CMK (cell line): ENCODE data around the gene GRIN2C.
"Not testable (repeated sequence)": the region's sequence is repeated elsewhere in the genome, so short reads cannot be mapped to it uniquely, and the experiment has no call there.

ENCODE experiments used
- DNase-seq: peaks from one replicate; pipeline ENCODE4 v3.0.0-alpha.2; 2010; ENCODE audit warnings: low read depth

The GRIN2C gene

GRCh38 chr17:74879308-74879707, 19.6 kb upstream of the GRIN2C start:
- DNase-seq = no peak

- DNase-seq = no peak
Measured at GRCh38 chr17:74878658-74879057, 19.0 kb upstream of the GRIN2C start.

- no peak for DNase-seq
Measured at GRCh38 chr17:74877592-74878548, 18.2 kb upstream of the GRIN2C start.

- DNase-seq = no peak
Measured at GRCh38 chr17:74875977-74876593, 16.4 kb upstream of the GRIN2C start.

GRCh38 chr17:74875155-74875976, 15.7 kb upstream of the GRIN2C start:
- no peak for DNase-seq

- DNase-seq = no peak
Measured at GRCh38 chr17:74874615-74875037, 14.9 kb upstream of the GRIN2C start.

GRCh38 chr17:74873874-74874614, 14.4 kb upstream of the GRIN2C start:
- no peak for DNase-seq

- peak; percentile 99 for DNase-seq
Measured at GRCh38 chr17:74873037-74873873, 13.6 kb upstream of the GRIN2C start.

- DNase-seq = peak; percentile 45
Measured at GRCh38 chr17:74872313-74873036, 12.8 kb upstream of the GRIN2C start, which contains the start of gene FDXR. FDXR (minus strand) TSS chr17:74872994; CDS start chr17:74872944, 50 bp downstream.

GRCh38 chr17:74871356-74872076, 11.8 kb upstream of the GRIN2C start:
- DNase-seq = no peak

GRCh38 chr17:74870512-74870911, 10.8 kb upstream of the GRIN2C start:
- DNase-seq = no peak

- not testable (repeated sequence) for DNase-seq
Measured at GRCh38 chr17:74870028-74870427, 10.3 kb upstream of the GRIN2C start.

- DNase-seq = no peak
Measured at GRCh38 chr17:74868908-74869255, 9.2 kb upstream of the GRIN2C start.

GRCh38 chr17:74868251-74868907, 8.7 kb upstream of the GRIN2C start:
- DNase-seq = peak; percentile 72

GRCh38 chr17:74866198-74866835, 6.6 kb upstream of the GRIN2C start:
- no peak for DNase-seq

GRCh38 chr17:74865504-74866197, 6.0 kb upstream of the GRIN2C start:
- DNase-seq = no peak

GRCh38 chr17:74864866-74865395, 5.2 kb upstream of the GRIN2C start:
- DNase-seq = peak; percentile 48
